Lung (tissue), 12 donors: ENCODE data around the gene SLC25A52. TPM values are rescaled to one million over a fixed set of nuclear protein-coding genes. Genes with fewer than 3 reads are reported as not detected.

Experiments used
- ATAC-seq: fragments of 200-7000 bp; cut with Tn5 transposase; one replicate; pipeline ENCODE4 v1.9.1; 2020; ENCODE audit warnings: moderate number of reproducible peaks; ENCODE audit not compliant: insufficient read depth, low FRiP score
- DNase-seq, 3 donors: peaks; one replicate each; pipeline ENCODE4 v3.0.0-alpha.2; 2013 to 2017
- H3K27ac ChIP-seq, 2 donors: one replicate each; pipeline ENCODE4 v1.5.1; 2013; ENCODE audit warnings: mild to moderate bottlenecking in 2 of 2, moderate library complexity in 2 of 2, control low read depth in 1 of 2, inconsistent platforms in 1 of 2, low read depth in 1 of 2, low read length in 1 of 2
- H3K27me3 ChIP-seq, 3 donors: one replicate each; pipeline ENCODE4 v1.5.1; 2013; ENCODE audit warnings: low read length in 2 of 3; ENCODE audit not compliant: control insufficient read depth in 3 of 3, insufficient read depth in 3 of 3
- H3K36me3 ChIP-seq, 4 donors: one replicate each; pipeline ENCODE4 v1.5.1; 2013; ENCODE audit warnings: low read length in 4 of 4, mild to moderate bottlenecking in 1 of 4, moderate library complexity in 1 of 4; ENCODE audit not compliant: control insufficient read depth in 4 of 4, insufficient read depth in 4 of 4
- H3K4me1 ChIP-seq, 5 donors: one replicate each; pipeline ENCODE4 v1.5.1; 2013; ENCODE audit warnings: low read length in 5 of 5, mild to moderate bottlenecking in 2 of 5, moderate library complexity in 1 of 5; ENCODE audit not compliant: control insufficient read depth in 5 of 5, insufficient read depth in 5 of 5
- H3K4me3 ChIP-seq: one replicate; pipeline ENCODE4 v1.5.1; 2013; ENCODE audit warnings: mild to moderate bottlenecking, control low read depth, moderate library complexity
- H3K9ac ChIP-seq, 2 donors: one replicate each; pipeline ENCODE4 v1.5.1; 2013; ENCODE audit warnings: low read length in 2 of 2, control low read depth in 1 of 2; ENCODE audit not compliant: insufficient read depth in 1 of 2
- H3K9me3 ChIP-seq, 4 donors: one replicate each; pipeline ENCODE4 v1.5.1; 2013; ENCODE audit warnings: low read length in 3 of 4, mild to moderate bottlenecking in 1 of 4, moderate library complexity in 1 of 4; ENCODE audit not compliant: control insufficient read depth in 4 of 4, insufficient read depth in 3 of 4
- WGBS, 2 donors: extraction: QIAGEN DNeasy Blood & Tissue Kit; methylation state at CpG; one replicate each; pipeline ENCODE4 v1.1.7; 2013; 5-methylcytosine and 5-hydroxymethylcytosine counted together
- polyA plus RNA-seq, 2 donors: library from polyadenylated mRNA; stranded (reverse); fragments of 200-250 nt; gene quantifications; one replicate each; pipeline ENCODE4 v1.2.1, GENCODE V29; 2013
- total RNA-seq, 2 donors: library from RNA; depleted of rRNA in 1 of 2; stranded (reverse); fragments of >200 nt in 1 of 2; gene quantifications; one replicate each; pipeline ENCODE4 v1.2.1, GENCODE V29; 2014 to 2021
- TF ChIP-seq, protein P1 (sequence below): IDR thresholded peaks from 2 replicates; pipeline ENCODE4 v1.5.1; 2012; ENCODE audit warnings: mild to moderate bottlenecking; ENCODE audit errors: control extremely low read depth, extremely low read depth
- donor health status: control.
- donor health status: control.
- donor health status: Bipolar disorder and iron deficiency.
- donor health status: healthy.
- donor health status: DM: yes; HTN: yes; CAD: no.

Gene SLC25A52
- total and polyA plus RNA-seq, 4 donors, result 0.02 to 0.31 (median 0.21) TPM; not detected in 1

DNA sequence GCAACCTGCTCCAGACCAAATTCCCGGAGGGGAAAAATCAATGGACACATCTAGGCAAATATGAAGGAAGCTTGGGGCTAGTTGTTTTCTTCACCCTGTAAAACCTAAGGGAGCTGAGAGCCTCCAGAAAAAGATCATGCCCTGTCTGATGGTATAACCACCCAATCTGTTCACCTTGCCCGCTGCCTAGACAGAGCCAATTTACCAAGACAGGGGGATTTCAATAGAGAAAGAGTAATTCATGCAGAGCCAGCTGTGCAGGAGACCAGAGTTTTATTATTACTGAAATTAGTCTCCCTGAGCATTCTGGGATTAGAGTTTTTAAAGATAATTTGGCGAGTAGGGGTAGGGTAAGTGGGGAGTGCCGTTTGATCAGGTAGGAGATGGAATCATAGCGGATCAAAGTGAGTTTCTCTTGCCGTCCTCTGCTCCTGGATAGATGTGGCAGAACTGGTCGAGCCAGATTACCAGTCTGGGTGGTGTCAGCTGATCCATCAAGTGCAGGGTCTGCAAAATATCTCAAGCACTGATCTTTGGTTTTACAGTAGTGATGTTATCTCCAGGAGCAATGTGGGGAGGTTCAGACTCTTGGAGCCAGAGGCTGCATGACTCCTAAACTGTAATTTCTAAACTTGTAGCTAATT, 41.2 kb downstream of the SLC25A52 start:
- peaks cover 0 to 8% (median 0%) of the 10 kb centered on the region in 5 donors for H3K4me1 ChIP-seq
- no peak overlapping the region for H3K27ac ChIP-seq
- H3K9ac ChIP-seq, result no peak overlapping the region
- H3K9me3 ChIP-seq, result peaks cover 0 to 3% (median 0%) of the 10 kb centered on the region in 4 donors
- TF ChIP-seq, protein P1, sequence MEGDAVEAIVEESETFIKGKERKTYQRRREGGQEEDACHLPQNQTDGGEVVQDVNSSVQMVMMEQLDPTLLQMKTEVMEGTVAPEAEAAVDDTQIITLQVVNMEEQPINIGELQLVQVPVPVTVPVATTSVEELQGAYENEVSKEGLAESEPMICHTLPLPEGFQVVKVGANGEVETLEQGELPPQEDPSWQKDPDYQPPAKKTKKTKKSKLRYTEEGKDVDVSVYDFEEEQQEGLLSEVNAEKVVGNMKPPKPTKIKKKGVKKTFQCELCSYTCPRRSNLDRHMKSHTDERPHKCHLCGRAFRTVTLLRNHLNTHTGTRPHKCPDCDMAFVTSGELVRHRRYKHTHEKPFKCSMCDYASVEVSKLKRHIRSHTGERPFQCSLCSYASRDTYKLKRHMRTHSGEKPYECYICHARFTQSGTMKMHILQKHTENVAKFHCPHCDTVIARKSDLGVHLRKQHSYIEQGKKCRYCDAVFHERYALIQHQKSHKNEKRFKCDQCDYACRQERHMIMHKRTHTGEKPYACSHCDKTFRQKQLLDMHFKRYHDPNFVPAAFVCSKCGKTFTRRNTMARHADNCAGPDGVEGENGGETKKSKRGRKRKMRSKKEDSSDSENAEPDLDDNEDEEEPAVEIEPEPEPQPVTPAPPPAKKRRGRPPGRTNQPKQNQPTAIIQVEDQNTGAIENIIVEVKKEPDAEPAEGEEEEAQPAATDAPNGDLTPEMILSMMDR, result no peak
- DNase-seq (no peak), ATAC-seq (no peak)
- no peaks in the 10 kb centered on the region for H3K27me3 ChIP-seq
- no peaks in the 10 kb centered on the region for H3K36me3 ChIP-seq
- 84 to 90% methylated on average over 7 of the region's 7 CpGs for WGBS, 2 donors
- H3K4me3 ChIP-seq, result no peak overlapping the region

DNA sequence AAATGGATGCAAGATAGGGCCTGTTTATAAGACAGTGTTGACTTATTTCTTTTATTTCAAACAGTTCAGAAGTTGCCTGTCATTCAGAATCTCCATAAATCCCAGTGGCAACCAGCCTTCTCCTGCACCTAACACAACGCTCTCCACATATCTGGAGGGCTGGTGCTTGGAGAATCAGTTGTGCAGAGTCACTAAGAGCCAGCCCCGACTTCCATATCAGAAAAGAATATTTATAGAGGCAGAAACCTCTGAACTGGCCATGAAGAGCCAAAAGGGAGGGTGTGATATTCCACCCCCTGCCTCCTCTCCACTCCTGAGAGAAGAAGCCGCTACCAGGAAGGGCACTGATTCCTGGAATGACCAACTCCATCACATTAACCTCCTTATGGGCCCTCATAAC, 42.3 kb downstream of the SLC25A52 start:
- H3K4me3 ChIP-seq, result no peak overlapping the region
- H3K9me3 ChIP-seq, result peaks cover 0 to 3% (median 0%) of the 10 kb centered on the region in 4 donors
- 89 to 91% methylated on average over 3 of the region's 3 CpGs for WGBS, 2 donors

DNA sequence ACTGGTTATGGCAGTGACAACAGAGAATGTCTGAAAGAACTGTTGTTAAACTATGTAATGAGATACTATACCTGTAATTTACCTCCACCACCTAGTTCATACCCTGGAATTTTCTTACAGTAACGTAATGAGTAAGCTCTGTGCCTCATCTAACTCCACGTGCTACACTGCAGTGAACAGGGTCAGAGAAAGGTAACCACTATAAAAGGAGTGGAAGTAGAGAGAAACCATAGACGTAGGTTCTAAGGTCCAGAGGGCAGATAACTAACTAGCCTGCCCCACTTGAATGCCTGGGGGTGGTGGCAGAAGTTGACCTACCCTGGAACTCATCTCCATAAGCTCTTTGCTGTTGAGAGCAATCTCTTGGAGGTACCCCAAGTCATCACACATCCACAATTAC, 44.3 kb downstream of the SLC25A52 start:
- Histone ChIP-seq H3K4me3 (no peak overlapping the region), H3K27ac (no peak overlapping the region), H3K9ac (no peak overlapping the region), H3K36me3 (no peaks in the 10 kb centered on the region), H3K9me3 (peaks cover 0 to 3% (median under 1%) of the 10 kb centered on the region in 4 donors), H3K4me1 (no peaks in the 10 kb centered on the region), H3K27me3 (no peaks in the 10 kb centered on the region)
- DNase-seq, result no peak
- 70 to 72% methylated on average over 3 of the region's 3 CpGs for WGBS, 2 donors
- ATAC-seq, result no peak
- TF ChIP-seq, protein P1, result no peak

More for the DNA sequence above, 42.3 kb downstream of the SLC25A52 start:
- Histone ChIP-seq H3K4me1 (peaks cover 0 to 3% (median 0%) of the 10 kb centered on the region in 5 donors), H3K36me3 (no peaks in the 10 kb centered on the region), H3K27me3 (no peaks in the 10 kb centered on the region), H3K9ac (no peak overlapping the region), H3K27ac (no peak overlapping the region)
- ATAC-seq, result no peak
- TF ChIP-seq, protein P1, result no peak
- no peak for DNase-seq
